C4-2B (cell line): Measurements from ENCODE around the gene VWC2.
A peak's percentile ranks its signal among the peaks of the same experiment; 100 is the strongest.

ENCODE experiments used
- H3K27ac ChIP-seq: fragments of 450-650 bp; 2 replicates; pipeline ENCODE4 v1.5.1; 2017
- CTCF ChIP-seq: fragments of 450-650 bp; conservative IDR thresholded peaks from 2 replicates; pipeline ENCODE4 v1.5.1; 2017; ENCODE audit warnings: mild to moderate bottlenecking
- ZFX ChIP-seq: fragments of 450-650 bp; IDR thresholded peaks from 2 replicates; pipeline ENCODE4 v1.6.1; 2017

The VWC2 gene

GRCh38 chr7:49852619-49853462 is 79.4 kb downstream of the VWC2 start:
- TF ChIP-seq ZFX (no peak), CTCF (peak; percentile 91)

GRCh38 chr7:49855281-49855980 is 82.0 kb downstream of the VWC2 start:
- no peak overlapping the region for H3K27ac ChIP-seq
- TF ChIP-seq CTCF, result no peak
- no peak for TF ChIP-seq ZFX

More at GRCh38 chr7:49852619-49853462, 79.4 kb downstream of the VWC2 start:
- no peak overlapping the region for H3K27ac ChIP-seq

GRCh38 chr7:49860293-49860692 is 86.9 kb downstream of the VWC2 start:
- TF ChIP-seq CTCF (no peak), ZFX (no peak)

GRCh38 chr7:49866076-49866735 is 92.8 kb downstream of the VWC2 start:
- TF ChIP-seq CTCF (no peak), ZFX (no peak)
- H3K27ac ChIP-seq, result no peak overlapping the region

More at GRCh38 chr7:49860293-49860692, 86.9 kb downstream of the VWC2 start:
- no peak overlapping the region for H3K27ac ChIP-seq

- H3K27ac ChIP-seq, result no peak overlapping the region
- TF ChIP-seq ZFX, result no peak
- TF ChIP-seq CTCF, result no peak
These were observed 93.5 kb downstream of the VWC2 start for GRCh38 chr7:49866910-49867309.

GRCh38 chr7:49873420-49873819 is 100.0 kb downstream of the VWC2 start:
- H3K27ac ChIP-seq, result no peak overlapping the region
- TF ChIP-seq ZFX (no peak), CTCF (no peak)
